ENCODE results near the gene ACTMAP. TPM values are rescaled to one million over a fixed set of nuclear protein-coding genes. Genes with fewer than 3 reads are reported as not detected.

ACTMAP gene
- total RNA-seq, 1 experiment from 2014 or later = 39.3 TPM

GRCh38 chr19:40704491-40705361 lies 45.6 kb downstream of the ACTMAP start:
- CTCF ChIA-PET = no interaction called here

GRCh38 chr19:40703029-40703755 lies 47.1 kb downstream of the ACTMAP start:
- no TSS peak for BruUV-seq (replicated peaks)
- CTCF ChIA-PET = no interaction called here

More at GRCh38 chr19:40704491-40705361, 45.6 kb downstream of the ACTMAP start:
- Histone ChIP-seq H2AFZ (no peak overlapping the region), H3K4me3 (no peak overlapping the region), H3K4me2 (no peak overlapping the region), H3F3A (ENCODE audit: insufficient read depth, low read depth) (no peaks in the 10 kb centered on the region), H3K27ac (no peak overlapping the region), H3K27me3 (ENCODE audit: insufficient read depth, low read depth) (no peaks in the 10 kb centered on the region), H4K20me1 (ENCODE audit: insufficient read depth) (no peaks in the 10 kb centered on the region), H3K9me3 (ENCODE audit: insufficient read depth, low read depth) (no peaks in the 10 kb centered on the region), H3K4me1 (replicated peaks; ENCODE audit: insufficient read depth) (no peaks in the 10 kb centered on the region), H3K9me2 (ENCODE audit: insufficient read depth) (no peaks in the 10 kb centered on the region), H3K36me3 (ENCODE audit: low read depth) (0 out of 2 replicates have a peak, but pooled peaks cover 5% of the 10 kb centered on the region), H3K79me2 (ENCODE audit: low read depth) (no peaks in the 10 kb centered on the region)
- intact Hi-C loops (cut with micrococcal nuclease; ENCODE audit: unreplicated experiment) = no loop called here
- BruUV-seq (replicated peaks) = no TSS peak
- DNase-seq = no peak
- POLR2A ChIA-PET (ENCODE audit: unreplicated experiment) = no interaction called here
- TF ChIP-seq CTCF (conservative IDR thresholded peaks at IDR 0.05) (no peak), EZH2 (IDR thresholded peaks at IDR 0.05; ENCODE audit: low read depth) (no peak)

More at GRCh38 chr19:40703029-40703755, 47.1 kb downstream of the ACTMAP start:
- Histone ChIP-seq H2AFZ (no peak overlapping the region), H3K36me3 (ENCODE audit: low read depth) (no peaks in the 10 kb centered on the region), H4K20me1 (ENCODE audit: insufficient read depth) (no peaks in the 10 kb centered on the region), H3K4me3 (no peak overlapping the region), H3K79me2 (ENCODE audit: low read depth) (no peaks in the 10 kb centered on the region), H3K27ac (no peak overlapping the region), H3K4me2 (no peak overlapping the region), H3K27me3 (ENCODE audit: insufficient read depth, low read depth) (no peaks in the 10 kb centered on the region), H3K9me3 (ENCODE audit: insufficient read depth, low read depth) (no peaks in the 10 kb centered on the region), H3F3A (ENCODE audit: insufficient read depth, low read depth) (no peaks in the 10 kb centered on the region), H3K4me1 (replicated peaks; ENCODE audit: insufficient read depth) (no peaks in the 10 kb centered on the region), H3K9me2 (ENCODE audit: insufficient read depth) (no peaks in the 10 kb centered on the region)
- TF ChIP-seq EZH2 (IDR thresholded peaks at IDR 0.05; ENCODE audit: low read depth) (no peak), CTCF (conservative IDR thresholded peaks at IDR 0.05) (no peak)
- intact Hi-C loops (cut with micrococcal nuclease; ENCODE audit: unreplicated experiment) = no loop called here
- no peak for DNase-seq
- POLR2A ChIA-PET (ENCODE audit: unreplicated experiment) = no interaction called here
